Right atrium auricular region (tissue), 2 donors: Measurements from ENCODE around the gene POU6F1. TPM values are rescaled to one million over a fixed set of nuclear protein-coding genes. Genes with fewer than 3 reads are reported as not detected.

Experiments used
- DNase-seq: peaks from one replicate; pipeline ENCODE4 v3.0.0-alpha.2; 2019; ENCODE audit warnings: low spot score
- H3K27ac ChIP-seq, 2 donors: fragments of 200-600 bp; sonication (generic); 1 replicate in 1 of 2; 2 replicates in 1 of 2; pipeline ENCODE4 v1.5.1; 2016 to 2019
- H3K27me3 ChIP-seq, 2 donors: fragments of 200-600 bp; sonication (generic); one replicate each; pipeline versions ENCODE4 v1.5.1 to v1.6.0; 2017 to 2019
- H3K36me3 ChIP-seq: fragments of 200-600 bp; sonication (generic); one replicate; pipeline ENCODE4 v1.5.1; 2016
- H3K4me1 ChIP-seq, 2 donors: fragments of 200-600 bp; sonication (generic); one replicate each; pipeline versions ENCODE4 v1.5.1 to v1.6.0; 2017 to 2019
- H3K4me3 ChIP-seq, 2 donors: fragments of 200-600 bp; sonication (generic); 1 replicate in 1 of 2; 2 replicates in 1 of 2; pipeline ENCODE4 v1.5.1; 2017 to 2019; ENCODE audit warnings: mild to moderate bottlenecking in 1 of 2, moderate library complexity in 1 of 2
- H3K9me3 ChIP-seq, 2 donors: fragments of 200-600 bp; sonication (generic); one replicate each; pipeline ENCODE4 v1.5.1; 2019
- CTCF ChIP-seq, 2 donors: fragments of 200-600 bp; sonication (generic); IDR thresholded peaks; one replicate each; pipeline ENCODE4 v1.5.1; 2019; ENCODE audit warnings: antibody characterized with exemption in 2 of 2
- total RNA-seq, 2 donors: library from RNA; depleted of rRNA; stranded (reverse); fragments of >200 nt; gene quantifications; one replicate each; pipeline ENCODE4 v1.1.0, GENCODE V29; 2016

The POU6F1 gene
- total RNA-seq, 2 donors from 2014 or later, result 3.0 to 6.0 TPM

DNA sequence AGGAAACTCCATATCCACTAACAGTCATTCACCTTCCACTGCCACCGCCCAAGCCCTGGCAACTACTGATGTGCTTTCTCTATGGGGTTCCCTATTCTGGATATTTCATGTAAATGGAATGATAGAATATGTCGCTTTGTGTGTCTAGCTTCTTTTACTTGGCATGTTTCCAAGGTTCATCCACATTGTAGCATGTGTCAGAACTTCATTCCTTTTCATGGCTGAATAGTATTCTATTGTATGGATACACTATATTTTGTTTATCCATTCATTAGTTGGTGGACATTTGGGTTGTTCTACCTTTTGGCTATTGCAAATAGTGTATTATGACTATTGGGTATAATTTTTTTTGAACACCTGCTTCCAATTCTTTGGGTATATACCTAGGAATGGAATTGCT is 8.6 kb downstream of the POU6F1 start:
- Histone ChIP-seq H3K27ac (no peak overlapping the region), H3K4me1 (no peaks in the 10 kb centered on the region), H3K36me3 (no peaks in the 10 kb centered on the region), H3K9me3 (no peaks in the 10 kb centered on the region), H3K4me3 (no peak overlapping the region), H3K27me3 (no peaks in the 10 kb centered on the region)
- no peak for TF ChIP-seq CTCF (IDR thresholded peaks at IDR 0.05)
- no peak for DNase-seq

GRCh38 chr12:51208016-51208660 is 9.7 kb downstream of the POU6F1 start:
- H3K36me3 ChIP-seq, result no peaks in the 10 kb centered on the region
- no peaks in the 10 kb centered on the region for H3K27me3 ChIP-seq
- no peak overlapping the region for H3K4me3 ChIP-seq
- H3K27ac ChIP-seq, result no peak overlapping the region
- H3K9me3 ChIP-seq, result no peaks in the 10 kb centered on the region
- no peak for DNase-seq
- no peaks in the 10 kb centered on the region for H3K4me1 ChIP-seq
- TF ChIP-seq CTCF (IDR thresholded peaks at IDR 0.05), result no peak

- H3K4me3 ChIP-seq, result no peak overlapping the region
- no peak for TF ChIP-seq CTCF (IDR thresholded peaks at IDR 0.05)
- no peak overlapping the region for H3K27ac ChIP-seq
- no peak for DNase-seq
- no peaks in the 10 kb centered on the region for H3K36me3 ChIP-seq
- no peaks in the 10 kb centered on the region for H3K9me3 ChIP-seq
- no peaks in the 10 kb centered on the region for H3K27me3 ChIP-seq
- no peaks in the 10 kb centered on the region for H3K4me1 ChIP-seq
Measured at GRCh38 chr12:51205350-51205749, 12.5 kb downstream of the POU6F1 start.

- no peaks in the 10 kb centered on the region for H3K4me1 ChIP-seq
- no peak overlapping the region for H3K27ac ChIP-seq
- TF ChIP-seq CTCF (IDR thresholded peaks at IDR 0.05), result no peak
- no peaks in the 10 kb centered on the region for H3K36me3 ChIP-seq
- H3K27me3 ChIP-seq, result no peaks in the 10 kb centered on the region
- no peak overlapping the region for H3K4me3 ChIP-seq
- DNase-seq, result no peak
- H3K9me3 ChIP-seq, result no peaks in the 10 kb centered on the region
Measured at GRCh38 chr12:51202718-51203117, 15.1 kb downstream of the POU6F1 start.

DNA sequence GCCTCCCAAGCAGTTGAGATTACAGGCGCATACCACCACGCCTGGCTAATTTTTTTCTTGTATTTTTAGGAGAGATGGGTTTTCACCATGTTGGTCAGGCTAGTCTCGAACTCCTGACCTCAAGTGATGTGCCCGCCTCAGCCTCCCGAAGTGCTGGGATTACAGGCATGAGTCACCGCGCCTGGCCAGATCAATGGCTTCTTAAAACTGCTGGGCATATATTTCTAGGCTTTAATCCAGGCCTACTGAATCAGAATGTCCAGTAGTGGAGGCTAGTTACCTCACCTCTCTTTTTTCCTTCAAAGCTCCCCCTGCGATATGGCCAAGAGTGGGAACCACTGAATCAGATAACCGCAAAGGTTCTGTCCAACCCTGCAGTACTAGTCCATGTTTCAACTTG is 17.1 kb downstream of the POU6F1 start:
- no peaks in the 10 kb centered on the region for H3K36me3 ChIP-seq
- no peaks in the 10 kb centered on the region for H3K9me3 ChIP-seq
- no peak overlapping the region for H3K4me3 ChIP-seq
- peaks cover 0 to 5% of the 10 kb centered on the region in 2 donors for H3K4me1 ChIP-seq
- no peak for DNase-seq
- TF ChIP-seq CTCF (IDR thresholded peaks at IDR 0.05), result no peak
- H3K27me3 ChIP-seq, result no peaks in the 10 kb centered on the region
- H3K27ac ChIP-seq, result no peak overlapping the region

- Histone ChIP-seq H3K4me1 (peaks cover 0 to 5% of the 10 kb centered on the region in 2 donors), H3K4me3 (no peak overlapping the region), H3K9me3 (no peaks in the 10 kb centered on the region), H3K27me3 (no peaks in the 10 kb centered on the region), H3K36me3 (no peaks in the 10 kb centered on the region), H3K27ac (no peak overlapping the region)
- no peak for TF ChIP-seq CTCF (IDR thresholded peaks at IDR 0.05)
- DNase-seq, result no peak
Measured at GRCh38 chr12:51200156-51200555, 17.7 kb downstream of the POU6F1 start.
